Effector CD8-positive, alpha-beta T cell (primary cell): ENCODE results near the gene CNOT10.
A peak's percentile ranks its signal among the peaks of the same experiment; 100 is the strongest.
"Not testable (repeated sequence)": the region's sequence is repeated elsewhere in the genome, so short reads cannot be mapped to it uniquely, and the experiment has no call there.

Experiments used
- DNase-seq: peaks from one replicate; lab custom pipeline; 2025; lab: John Stamatoyannopoulos, UW

CNOT10 gene

GRCh38 chr3:32758375-32758753 is 73.4 kb downstream of the CNOT10 start:
- no peak for DNase-seq

- no peak for DNase-seq
Observed at GRCh38 chr3:32759342-32759741, 74.4 kb downstream of the CNOT10 start.

- DNase-seq, result no peak
Observed at GRCh38 chr3:32764481-32764880, 79.5 kb downstream of the CNOT10 start.

GRCh38 chr3:32778389-32778788 is 93.4 kb downstream of the CNOT10 start:
- no peak for DNase-seq

- DNase-seq, result no peak
Observed at GRCh38 chr3:32780071-32780734, 95.2 kb downstream of the CNOT10 start.

- no peak for DNase-seq
Observed at GRCh38 chr3:32780735-32781210, 95.8 kb downstream of the CNOT10 start.

- DNase-seq, result peak; percentile 3
Observed at GRCh38 chr3:32781211-32781968, 96.4 kb downstream of the CNOT10 start.

GRCh38 chr3:32781969-32782270 is 96.9 kb downstream of the CNOT10 start:
- not testable (repeated sequence) for DNase-seq

GRCh38 chr3:32782407-32782806 is 97.4 kb downstream of the CNOT10 start:
- no peak for DNase-seq

GRCh38 chr3:32791833-32792232 is 106.8 kb downstream of the CNOT10 start:
- DNase-seq, result no peak

GRCh38 chr3:32794487-32795308 is 109.7 kb downstream of the CNOT10 start:
- DNase-seq, result no peak

GRCh38 chr3:32796384-32796950 is 111.5 kb downstream of the CNOT10 start:
- DNase-seq, result not testable (repeated sequence)

GRCh38 chr3:32797776-32798175 is 112.8 kb downstream of the CNOT10 start:
- no peak for DNase-seq

- not testable (repeated sequence) for DNase-seq
Observed at GRCh38 chr3:32801440-32801839, 116.5 kb downstream of the CNOT10 start.

- DNase-seq, result no peak
Observed at GRCh38 chr3:32813180-32813579, 128.2 kb downstream of the CNOT10 start.

- DNase-seq, result no peak
Observed at GRCh38 chr3:32814361-32814760, 129.4 kb downstream of the CNOT10 start.

GRCh38 chr3:32815841-32816438 is 131.0 kb downstream of the CNOT10 start:
- DNase-seq, result no peak

GRCh38 chr3:32816439-32817256 is 131.7 kb downstream of the CNOT10 start:
- no peak for DNase-seq

GRCh38 chr3:32817257-32817557 is 132.2 kb downstream of the CNOT10 start:
- DNase-seq, result no peak

GRCh38 chr3:32817558-32818228 is 132.7 kb downstream of the CNOT10 start, which contains the start of gene TRIM71:
TSS of gene TRIM71 (plus strand) at chr3:32817997. CDS start at chr3:32818081, 84 bp downstream.
- DNase-seq, result no peak
